Gastrocnemius medialis (tissue), 4 donors: ENCODE measurements around the gene ROR1.

Source experiments
- POLR2A ChIP-seq, 2 donors: fragments of 450-650 bp; IDR thresholded peaks; one replicate each; pipeline ENCODE4 v1.6.1; 2017; ENCODE audit warnings: antibody characterized with exemption in 2 of 2, mild to moderate bottlenecking in 2 of 2, moderate library complexity in 2 of 2
- TF ChIP-seq, protein P1 (sequence below), 5 experiments: fragments of 450-650 bp in 3 of 5; fragments of 200-600 bp in 2 of 5; sonication (generic) in 2 of 5; IDR thresholded peaks in 4 of 5; conservative IDR thresholded peaks in 1 of 5; 1 replicate in 4 of 5; 2 replicates in 1 of 5; pipeline ENCODE4 v1.5.1; 2016 to 2019; ENCODE audit warnings: antibody characterized with exemption in 5 of 5, mild to moderate bottlenecking in 3 of 5, moderate library complexity in 3 of 5

- TF ChIP-seq, protein P1, sequence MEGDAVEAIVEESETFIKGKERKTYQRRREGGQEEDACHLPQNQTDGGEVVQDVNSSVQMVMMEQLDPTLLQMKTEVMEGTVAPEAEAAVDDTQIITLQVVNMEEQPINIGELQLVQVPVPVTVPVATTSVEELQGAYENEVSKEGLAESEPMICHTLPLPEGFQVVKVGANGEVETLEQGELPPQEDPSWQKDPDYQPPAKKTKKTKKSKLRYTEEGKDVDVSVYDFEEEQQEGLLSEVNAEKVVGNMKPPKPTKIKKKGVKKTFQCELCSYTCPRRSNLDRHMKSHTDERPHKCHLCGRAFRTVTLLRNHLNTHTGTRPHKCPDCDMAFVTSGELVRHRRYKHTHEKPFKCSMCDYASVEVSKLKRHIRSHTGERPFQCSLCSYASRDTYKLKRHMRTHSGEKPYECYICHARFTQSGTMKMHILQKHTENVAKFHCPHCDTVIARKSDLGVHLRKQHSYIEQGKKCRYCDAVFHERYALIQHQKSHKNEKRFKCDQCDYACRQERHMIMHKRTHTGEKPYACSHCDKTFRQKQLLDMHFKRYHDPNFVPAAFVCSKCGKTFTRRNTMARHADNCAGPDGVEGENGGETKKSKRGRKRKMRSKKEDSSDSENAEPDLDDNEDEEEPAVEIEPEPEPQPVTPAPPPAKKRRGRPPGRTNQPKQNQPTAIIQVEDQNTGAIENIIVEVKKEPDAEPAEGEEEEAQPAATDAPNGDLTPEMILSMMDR (IDR thresholded peaks at IDR 0.05 in 4 of 5, conservative IDR thresholded peaks at IDR 0.05 in 1 of 5): no peak
- no peak for TF ChIP-seq POLR2A (IDR thresholded peaks at IDR 0.05)
These were observed 455.5 kb downstream of the ROR1 start for GRCh38 chr1:64229307-64229706.
